ENCODE results near the gene KIF9.
"Not testable (repeated sequence)": the region's sequence is repeated elsewhere in the genome, so short reads cannot be mapped to it uniquely, and the experiment has no call there.

DNA sequence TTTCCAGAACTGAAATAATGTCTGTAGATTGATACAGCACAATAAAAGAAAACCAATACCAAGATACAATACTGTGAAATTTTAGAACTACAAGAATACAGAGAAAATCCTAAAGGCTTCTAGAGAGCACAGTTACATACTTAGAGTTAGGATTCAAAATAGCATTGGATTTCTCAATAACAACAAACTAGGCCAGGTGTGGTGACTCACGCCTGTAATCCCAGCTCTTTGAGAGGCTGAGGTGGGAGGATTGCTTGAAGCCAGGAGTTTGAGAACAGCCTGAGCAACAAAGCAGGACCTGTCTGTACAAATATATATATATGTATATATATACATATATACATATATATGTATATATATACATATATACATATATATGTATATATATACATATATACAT is 33.6 kb upstream of the KIF9 start:
- TF ChIP-seq, protein P1, sequence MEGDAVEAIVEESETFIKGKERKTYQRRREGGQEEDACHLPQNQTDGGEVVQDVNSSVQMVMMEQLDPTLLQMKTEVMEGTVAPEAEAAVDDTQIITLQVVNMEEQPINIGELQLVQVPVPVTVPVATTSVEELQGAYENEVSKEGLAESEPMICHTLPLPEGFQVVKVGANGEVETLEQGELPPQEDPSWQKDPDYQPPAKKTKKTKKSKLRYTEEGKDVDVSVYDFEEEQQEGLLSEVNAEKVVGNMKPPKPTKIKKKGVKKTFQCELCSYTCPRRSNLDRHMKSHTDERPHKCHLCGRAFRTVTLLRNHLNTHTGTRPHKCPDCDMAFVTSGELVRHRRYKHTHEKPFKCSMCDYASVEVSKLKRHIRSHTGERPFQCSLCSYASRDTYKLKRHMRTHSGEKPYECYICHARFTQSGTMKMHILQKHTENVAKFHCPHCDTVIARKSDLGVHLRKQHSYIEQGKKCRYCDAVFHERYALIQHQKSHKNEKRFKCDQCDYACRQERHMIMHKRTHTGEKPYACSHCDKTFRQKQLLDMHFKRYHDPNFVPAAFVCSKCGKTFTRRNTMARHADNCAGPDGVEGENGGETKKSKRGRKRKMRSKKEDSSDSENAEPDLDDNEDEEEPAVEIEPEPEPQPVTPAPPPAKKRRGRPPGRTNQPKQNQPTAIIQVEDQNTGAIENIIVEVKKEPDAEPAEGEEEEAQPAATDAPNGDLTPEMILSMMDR (IDR thresholded peaks at IDR 0.05; ENCODE audit: low read depth, low read length) = not testable (repeated sequence)
- TF ChIP-seq EZH2phosphoT487 (IDR thresholded peaks at IDR 0.05; ENCODE audit: low read depth) = not testable (repeated sequence)

All from OCI-LY3 (cell line).